ENCODE data around the gene CCR7.

CCR7 gene

DNA sequence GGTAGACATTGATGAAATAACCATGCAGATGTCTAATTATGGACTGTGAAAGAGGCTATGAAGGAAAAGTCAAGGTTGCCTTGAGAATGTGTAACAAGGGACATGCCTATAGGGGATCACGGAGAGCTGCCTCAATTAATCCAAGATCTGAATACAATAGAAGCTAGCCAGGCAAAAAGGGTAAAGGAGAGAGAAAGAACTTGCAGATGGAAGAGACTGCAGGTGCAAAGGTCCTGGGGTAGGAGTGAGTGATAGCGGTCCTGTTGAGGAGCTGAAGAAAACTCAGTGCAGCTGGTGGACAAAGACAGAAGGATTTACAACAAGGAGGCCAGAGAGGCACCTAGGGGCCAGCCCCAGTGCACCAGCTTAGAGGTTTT lies 48.0 kb downstream of the CCR7 start:
- Mint-ChIP-seq H3K27me3 (peaks cover 8% of the 10 kb centered on the region), H3K36me3 (ENCODE audit: low read depth) (peaks cover 4% of the 10 kb centered on the region), H3K9me3 (no peaks in the 10 kb centered on the region), H3K4me3 (peak overlapping the region; percentile 66), H3K27ac (peak overlapping the region; percentile 88), H3K4me1 (peaks cover 61% of the 10 kb centered on the region)
- DNase-seq (no peak), ATAC-seq (no peak)

DNA sequence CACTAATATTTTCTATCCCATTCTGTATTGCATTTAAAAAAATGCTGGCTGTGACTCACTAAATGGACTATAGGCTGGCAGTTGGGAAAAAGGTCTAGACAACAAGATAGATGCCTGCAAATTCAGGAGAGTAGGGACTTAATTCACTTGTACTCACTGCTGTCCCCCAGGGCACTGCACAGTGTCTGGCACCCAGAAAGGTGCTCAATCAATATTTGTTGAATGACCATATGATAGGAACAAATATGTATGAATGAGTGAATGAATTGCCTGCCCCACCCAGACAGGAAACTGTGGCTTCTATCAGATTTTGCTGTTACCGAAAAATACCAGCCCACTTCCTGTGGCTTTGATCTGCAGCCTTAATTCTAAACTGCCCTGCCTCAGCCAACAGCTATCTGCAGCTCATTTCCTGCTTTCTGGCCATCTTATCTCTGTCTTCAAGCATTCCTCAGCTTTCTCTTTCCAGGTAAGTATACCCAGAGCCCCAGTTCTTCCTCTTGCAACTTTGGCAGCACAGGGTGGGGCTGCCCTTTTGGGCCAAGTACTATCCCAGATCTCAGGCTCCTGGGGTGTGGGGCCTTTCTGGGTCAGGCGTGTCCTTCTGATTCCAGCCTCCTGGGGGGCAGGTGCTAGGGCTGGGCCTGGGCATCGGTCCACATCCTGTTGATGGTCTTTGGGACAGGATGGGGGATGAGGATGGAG lies 48.5 kb downstream of the CCR7 start:
- peak; percentile 60 for DNase-seq
- Mint-ChIP-seq H3K4me1 (peaks cover 60% of the 10 kb centered on the region), H3K27me3 (peaks cover 8% of the 10 kb centered on the region), H3K36me3 (ENCODE audit: low read depth) (peaks cover 4% of the 10 kb centered on the region), H3K27ac (peak overlapping the region; percentile 88), H3K4me3 (peak overlapping the region; percentile 66), H3K9me3 (no peaks in the 10 kb centered on the region)
- peak; percentile 77 for ATAC-seq

DNA sequence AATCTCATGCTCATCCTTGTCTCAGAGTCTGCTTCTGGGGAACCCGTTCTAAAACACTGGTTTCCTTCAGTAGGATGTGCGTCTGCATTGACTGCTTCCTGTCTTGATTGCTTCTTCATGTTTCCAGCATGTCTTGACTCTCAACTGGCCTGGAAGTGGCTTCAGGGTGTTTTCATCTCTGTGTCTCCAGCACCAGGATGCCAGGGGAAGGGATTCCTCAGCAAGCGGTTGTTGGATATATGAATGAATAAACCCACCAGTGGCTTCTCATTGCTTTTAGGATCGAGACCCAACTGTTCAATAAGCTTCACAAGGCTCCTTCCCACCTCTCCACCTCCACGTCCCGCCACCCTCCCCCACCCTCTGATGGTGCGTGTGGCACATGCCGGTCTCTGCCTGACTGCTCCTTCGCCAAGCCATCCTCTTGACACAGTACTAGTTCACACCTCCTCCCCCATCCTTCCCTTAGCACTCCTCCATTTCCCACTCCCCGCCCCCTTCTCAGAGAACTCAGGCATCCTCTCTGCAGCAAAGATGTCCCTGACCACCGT lies 49.7 kb downstream of the CCR7 start:
- H3K4me1 Mint-ChIP-seq, result peaks cover 53% of the 10 kb centered on the region
- H3K27ac Mint-ChIP-seq, result peak overlapping the region; percentile 88
- H3K4me3 Mint-ChIP-seq, result peak overlapping the region; percentile 48
- no peaks in the 10 kb centered on the region for H3K9me3 Mint-ChIP-seq
- H3K36me3 Mint-ChIP-seq (ENCODE audit: low read depth), result peaks cover 4% of the 10 kb centered on the region
- DNase-seq (peak; percentile 57), ATAC-seq (peak; percentile 21)
- peaks cover 8% of the 10 kb centered on the region for H3K27me3 Mint-ChIP-seq

DNA sequence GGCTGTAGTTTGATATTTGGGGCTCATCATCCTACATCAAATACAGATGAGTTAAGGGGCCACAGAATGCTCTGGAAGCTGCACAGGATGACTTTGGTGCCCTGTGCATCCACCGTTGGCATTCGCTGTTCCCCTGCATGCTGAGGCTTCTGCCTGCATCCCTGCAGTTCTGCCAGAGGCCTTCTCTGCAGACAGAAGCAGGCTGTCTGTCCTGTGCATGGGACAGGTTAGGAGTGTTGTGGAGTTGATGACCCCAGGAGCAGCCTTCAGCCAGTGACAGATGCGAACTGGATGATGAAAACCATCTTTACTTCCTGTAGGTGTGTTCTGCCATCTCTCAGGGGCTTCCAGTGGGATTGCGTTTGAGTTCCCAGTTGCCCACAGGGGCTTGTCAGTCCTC lies 50.3 kb downstream of the CCR7 start:
- no peak overlapping the region for H3K4me3 Mint-ChIP-seq
- no peaks in the 10 kb centered on the region for H3K9me3 Mint-ChIP-seq
- H3K4me1 Mint-ChIP-seq, result peaks cover 53% of the 10 kb centered on the region
- H3K36me3 Mint-ChIP-seq (ENCODE audit: low read depth), result peaks cover 4% of the 10 kb centered on the region
- DNase-seq, result no peak
- ATAC-seq, result no peak
- H3K27ac Mint-ChIP-seq, result no peak overlapping the region
- peaks cover 8% of the 10 kb centered on the region for H3K27me3 Mint-ChIP-seq

DNA sequence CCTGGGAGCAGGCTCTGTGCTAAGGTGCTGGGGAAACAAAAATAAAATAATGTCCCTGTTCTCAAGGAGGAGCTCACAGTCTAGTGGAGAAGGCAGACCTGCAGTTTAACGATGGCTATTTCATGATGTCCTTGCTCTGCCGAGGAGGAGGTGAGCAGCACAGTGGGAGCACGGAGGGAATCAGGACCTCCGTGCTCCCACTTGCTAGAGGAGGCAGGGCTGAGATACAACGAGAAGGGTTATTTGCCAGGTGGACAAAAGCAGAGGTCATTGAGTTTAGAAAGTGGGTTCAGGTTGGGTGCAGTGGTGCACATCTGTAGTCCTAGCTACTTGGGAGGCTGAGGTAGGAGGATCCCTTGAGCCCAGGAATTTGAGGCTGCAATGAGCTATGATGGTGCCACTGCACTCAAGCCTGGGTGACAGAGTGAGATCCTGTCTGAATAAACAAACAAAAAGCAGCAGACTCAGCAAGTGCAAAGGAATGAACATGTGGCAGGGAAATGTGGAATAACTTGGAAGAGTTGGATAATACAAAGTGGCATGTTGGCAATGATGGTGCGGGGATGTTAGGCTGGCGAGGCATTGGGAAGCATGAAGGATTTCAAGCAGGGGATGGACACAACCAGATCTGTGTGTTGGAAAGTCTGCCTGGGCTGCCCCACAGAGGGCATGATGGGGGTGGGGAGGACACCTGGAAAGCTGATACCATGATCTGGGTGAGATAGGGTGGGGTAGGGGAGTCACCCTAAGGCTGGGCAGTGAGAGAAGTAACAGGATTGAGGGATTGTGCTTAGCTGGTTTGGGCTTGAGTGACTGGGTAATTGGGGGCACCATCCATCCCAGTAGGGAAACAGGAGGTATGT lies 51.0 kb downstream of the CCR7 start:
- Mint-ChIP-seq H3K9me3 (no peaks in the 10 kb centered on the region), H3K27me3 (peaks cover 8% of the 10 kb centered on the region), H3K4me1 (peaks cover 50% of the 10 kb centered on the region), H3K27ac (no peak overlapping the region), H3K4me3 (no peak overlapping the region), H3K36me3 (ENCODE audit: low read depth) (peaks cover 4% of the 10 kb centered on the region)
- ATAC-seq, result no peak
- DNase-seq, result no peak

DNA sequence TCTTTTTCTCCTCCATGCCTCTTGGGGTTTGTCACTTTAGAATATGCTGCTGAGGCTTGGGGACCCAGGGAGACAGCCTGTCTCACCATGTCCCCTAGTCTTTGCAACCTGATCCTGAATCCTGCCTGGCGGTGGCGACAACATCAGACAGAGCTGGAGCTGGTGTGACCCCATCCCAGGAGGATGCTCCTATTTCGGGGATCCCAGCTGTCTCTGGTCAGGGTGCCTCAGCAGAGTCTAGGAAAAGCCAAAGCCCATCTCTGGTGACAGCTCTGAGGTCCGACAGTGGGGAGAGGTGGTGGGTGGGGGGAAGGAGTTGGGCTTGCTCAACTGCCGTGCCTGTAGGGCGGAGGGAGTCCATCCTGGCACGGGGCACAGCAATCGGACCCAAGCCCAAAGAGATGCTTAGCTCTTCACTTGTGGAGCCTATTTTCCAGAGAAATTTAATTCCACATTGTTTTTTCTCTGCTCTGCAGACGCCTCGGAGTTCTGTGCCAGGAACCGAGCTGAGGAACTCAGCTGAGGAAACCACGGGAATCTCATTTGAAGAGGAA lies 53.5 kb downstream of the CCR7 start:
- no peaks in the 10 kb centered on the region for H3K36me3 Mint-ChIP-seq (ENCODE audit: low read depth)
- DNase-seq (no peak), ATAC-seq (no peak)
- H3K27me3 Mint-ChIP-seq, result peaks cover 8% of the 10 kb centered on the region
- no peak overlapping the region for H3K27ac Mint-ChIP-seq
- no peaks in the 10 kb centered on the region for H3K9me3 Mint-ChIP-seq
- H3K4me1 Mint-ChIP-seq, result peaks cover 28% of the 10 kb centered on the region
- H3K4me3 Mint-ChIP-seq, result no peak overlapping the region

DNA sequence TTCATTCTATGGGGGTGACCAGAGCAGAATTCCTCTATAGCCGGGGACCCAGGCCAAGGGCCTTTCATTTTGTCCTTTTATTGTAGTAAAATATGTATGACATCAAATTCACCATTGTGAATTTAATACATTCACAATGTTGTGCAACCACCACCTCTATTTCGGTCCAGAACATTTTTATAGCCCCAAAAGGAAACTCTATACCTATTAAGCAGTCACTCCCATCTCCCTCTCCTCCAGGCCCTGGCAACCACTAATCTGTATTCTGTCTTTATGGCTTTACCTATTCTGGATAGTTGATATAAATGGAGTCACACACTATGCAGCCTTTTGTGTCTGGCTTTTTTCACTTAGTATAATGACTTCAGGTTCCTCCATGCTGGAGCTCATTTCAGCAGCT lies 54.1 kb downstream of the CCR7 start:
- Mint-ChIP-seq H3K27me3 (peaks cover 8% of the 10 kb centered on the region), H3K9me3 (no peaks in the 10 kb centered on the region), H3K4me3 (no peak overlapping the region), H3K36me3 (ENCODE audit: low read depth) (no peaks in the 10 kb centered on the region), H3K4me1 (peaks cover 22% of the 10 kb centered on the region), H3K27ac (no peak overlapping the region)
- DNase-seq, result no peak
- no peak for ATAC-seq

DNA sequence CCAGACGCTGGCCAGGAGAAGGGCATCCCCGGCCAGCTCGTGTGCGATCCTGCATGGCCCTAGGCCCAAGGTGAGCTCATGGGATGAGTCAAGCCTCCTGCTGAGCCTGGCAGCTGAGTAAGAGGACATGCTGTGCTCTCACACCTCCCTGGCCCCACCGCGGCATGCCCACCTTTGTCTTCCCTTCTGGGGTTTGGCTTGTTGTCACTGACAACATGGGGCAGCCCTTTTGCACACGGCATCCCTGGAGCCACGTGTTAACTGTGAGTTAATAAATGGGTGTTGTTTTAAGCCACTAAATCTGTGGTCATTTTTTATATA lies 55.0 kb downstream of the CCR7 start:
- DNase-seq (no peak), ATAC-seq (no peak)
- Mint-ChIP-seq H3K4me3 (no peak overlapping the region), H3K27ac (no peak overlapping the region), H3K4me1 (peaks cover 14% of the 10 kb centered on the region), H3K27me3 (peaks cover 8% of the 10 kb centered on the region), H3K36me3 (ENCODE audit: low read depth) (no peaks in the 10 kb centered on the region), H3K9me3 (no peaks in the 10 kb centered on the region)

DNA sequence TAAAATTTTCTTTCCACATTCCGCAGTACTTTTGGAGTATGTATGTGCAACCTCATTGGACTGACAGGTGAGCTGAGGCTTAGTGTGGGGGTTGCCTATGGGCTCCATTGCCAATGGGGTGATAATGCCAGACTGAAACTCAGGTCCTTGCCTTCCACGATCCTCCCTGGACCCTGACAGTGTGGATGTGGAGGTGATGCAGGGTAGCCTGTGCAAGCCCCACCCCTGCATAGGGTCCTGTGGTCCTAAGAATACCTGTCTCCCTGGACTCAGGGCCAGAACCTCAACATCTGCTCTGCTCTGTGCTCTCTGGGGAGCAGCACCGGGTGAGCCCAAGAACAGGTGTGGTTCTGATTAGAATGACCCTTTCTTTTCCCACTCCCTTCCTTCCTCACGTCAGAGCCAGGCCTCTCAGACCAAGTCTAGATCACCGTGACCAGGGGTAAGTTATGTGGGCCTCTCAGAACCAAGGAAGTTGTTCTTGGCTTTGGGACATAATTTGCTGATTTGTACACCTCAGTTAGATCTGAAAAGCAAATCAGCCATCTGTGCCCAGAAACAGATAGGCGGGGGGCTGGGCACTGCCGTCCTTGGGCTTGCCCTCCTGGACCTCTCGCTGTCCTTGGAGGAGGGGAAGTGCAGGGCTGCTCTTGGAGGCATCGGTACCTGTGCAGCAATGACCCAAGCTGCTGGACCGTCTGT lies 55.5 kb downstream of the CCR7 start:
- no peak overlapping the region for H3K27ac Mint-ChIP-seq
- H3K9me3 Mint-ChIP-seq, result no peaks in the 10 kb centered on the region
- H3K4me1 Mint-ChIP-seq, result peaks cover 11% of the 10 kb centered on the region
- ATAC-seq (no peak), DNase-seq (no peak)
- H3K27me3 Mint-ChIP-seq, result peaks cover 7% of the 10 kb centered on the region
- H3K4me3 Mint-ChIP-seq, result no peak overlapping the region
- H3K36me3 Mint-ChIP-seq (ENCODE audit: low read depth), result no peaks in the 10 kb centered on the region

DNA sequence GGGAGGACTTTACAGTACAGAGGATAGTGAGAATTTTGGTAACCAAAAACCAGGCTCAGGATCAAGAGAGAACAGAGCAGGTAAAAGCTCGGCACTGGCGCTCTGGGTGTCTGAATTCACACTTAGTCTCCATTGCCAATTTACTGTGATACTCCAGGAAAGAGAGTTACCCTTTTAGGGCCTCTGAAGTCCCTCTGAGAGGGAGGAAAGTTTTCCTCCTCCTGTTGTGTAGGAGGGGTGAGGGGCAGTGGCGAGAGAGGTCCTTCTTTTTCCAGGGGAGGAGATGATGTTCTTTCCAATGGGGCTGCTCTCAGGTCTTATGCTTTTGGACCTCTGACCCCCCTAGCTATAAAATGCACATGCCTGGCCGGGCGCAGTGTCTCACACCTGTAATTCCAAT lies 58.5 kb downstream of the CCR7 start:
- H3K4me3 Mint-ChIP-seq, result no peak overlapping the region
- DNase-seq, result no peak
- ATAC-seq, result no peak
- no peaks in the 10 kb centered on the region for H3K36me3 Mint-ChIP-seq (ENCODE audit: low read depth)
- H3K4me1 Mint-ChIP-seq, result no peaks in the 10 kb centered on the region
- no peak overlapping the region for H3K27ac Mint-ChIP-seq
- no peaks in the 10 kb centered on the region for H3K9me3 Mint-ChIP-seq
- H3K27me3 Mint-ChIP-seq, result no peaks in the 10 kb centered on the region
